CD14-positive monocyte (primary cell): ENCODE results near the gene FGF2. TPM values are rescaled to one million over a fixed set of nuclear protein-coding genes. Genes with fewer than 3 reads are reported as not detected.

Experiments used
- DNase-seq, 3 donors: peaks; one replicate each; pipeline ENCODE4 v3.0.0-alpha.2; 2011 to 2022
- H2AFZ ChIP-seq: 2 replicates; pipeline ENCODE4 v1.6.0; 2012; ENCODE audit warnings: mild to moderate bottlenecking, low read depth, low read length, inconsistent platforms; ENCODE audit not compliant: insufficient read depth, poor library complexity, severe bottlenecking
- H3K27ac ChIP-seq, 2 donors: 1 replicate in 1 of 2; 2 replicates in 1 of 2; pipeline ENCODE4 v1.5.1; 2012 to 2013; ENCODE audit warnings: low read length in 2 of 2, control low read depth in 1 of 2, inconsistent platforms in 1 of 2, low read depth in 1 of 2, mild to moderate bottlenecking in 1 of 2
- H3K27me3 ChIP-seq, 2 donors: one replicate each; pipeline versions ENCODE4 v1.6.0 to v1.6.1; 2011 to 2013; ENCODE audit warnings: low read length in 2 of 2; ENCODE audit not compliant: control insufficient read depth in 2 of 2, insufficient read depth in 2 of 2
- H3K36me3 ChIP-seq, 2 donors: replicated peaks in 1 of 2; 1 replicate in 1 of 2; 2 replicates in 1 of 2; pipeline versions ENCODE4 v1.5.1 to v1.6.1; 2012 to 2013; ENCODE audit warnings: low read length in 2 of 2, control low read depth in 1 of 2, inconsistent platforms in 1 of 2, mild to moderate bottlenecking in 1 of 2; ENCODE audit not compliant: insufficient read depth in 2 of 2, control insufficient read depth in 1 of 2
- H3K4me1 ChIP-seq, 2 donors: 1 replicate in 1 of 2; 2 replicates in 1 of 2; pipeline versions ENCODE4 v1.5.1 to v1.6.1; 2012 to 2013; ENCODE audit warnings: low read length in 2 of 2, control low read depth in 1 of 2, inconsistent platforms in 1 of 2, mild to moderate bottlenecking in 1 of 2, moderate library complexity in 1 of 2; ENCODE audit not compliant: insufficient read depth in 2 of 2, control insufficient read depth in 1 of 2
- H3K4me2 ChIP-seq: replicated peaks from 2 replicates; pipeline ENCODE3; 2012; ENCODE audit warnings: low read length, moderate library complexity, mild to moderate bottlenecking; ENCODE audit not compliant: poor library complexity, severe bottlenecking; ENCODE audit errors: extremely low read depth
- H3K4me3 ChIP-seq, 3 experiments: fragments of 200-600 bp in 1 of 3; sonication (generic) in 1 of 3; replicated peaks in 1 of 3; 1 replicate in 2 of 3; 2 replicates in 1 of 3; pipeline ENCODE4 v1.5.1; 2011 to 2013; ENCODE audit warnings: low read length in 3 of 3, mild to moderate bottlenecking in 3 of 3, control low read depth in 2 of 3, low read depth in 2 of 3, inconsistent platforms in 1 of 3, moderate library complexity in 1 of 3
- H3K79me2 ChIP-seq: 2 replicates; pipeline ENCODE4 v1.6.0; 2012; ENCODE audit warnings: mild to moderate bottlenecking, control low read depth, inconsistent platforms, low read length, moderate library complexity; ENCODE audit not compliant: insufficient read depth
- H3K9ac ChIP-seq: 2 replicates; pipeline ENCODE4 v1.6.0; 2017; ENCODE audit warnings: low read length, mild to moderate bottlenecking; ENCODE audit not compliant: insufficient read depth, poor library complexity, severe bottlenecking
- H3K9me3 ChIP-seq, 2 donors: replicated peaks in 1 of 2; 1 replicate in 1 of 2; 2 replicates in 1 of 2; pipeline versions ENCODE4 v1.5.1 to v1.6.1; 2012 to 2013; ENCODE audit warnings: low read length in 2 of 2, control low read depth in 1 of 2; ENCODE audit not compliant: control insufficient read depth in 1 of 2, insufficient read depth in 1 of 2
- H4K20me1 ChIP-seq: 2 replicates; pipeline ENCODE4 v1.6.0; 2012; ENCODE audit warnings: mild to moderate bottlenecking, low read length, control low read depth, moderate library complexity; ENCODE audit not compliant: insufficient read depth
- H3K27ac Mint-ChIP-seq, 7 donors: one replicate each; pipeline ENCODE4 v1.8.0; 2020; ENCODE audit warnings: mild to moderate bottlenecking in 7 of 7, mixed read lengths in 7 of 7, moderate library complexity in 6 of 7, inconsistent platforms in 2 of 7
- H3K27me3 Mint-ChIP-seq, 3 donors: one replicate each; pipeline ENCODE4 v1.8.0; 2021 to 2022; ENCODE audit warnings: low read depth in 3 of 3, mild to moderate bottlenecking in 3 of 3, mixed read lengths in 3 of 3, moderate library complexity in 3 of 3, inconsistent platforms in 1 of 3
- H3K36me3 Mint-ChIP-seq, 2 donors: one replicate each; pipeline ENCODE4 v1.8.0; 2020; ENCODE audit warnings: mixed read lengths in 2 of 2, inconsistent platforms in 1 of 2, mild to moderate bottlenecking in 1 of 2
- H3K4me1 Mint-ChIP-seq: one replicate; pipeline ENCODE4 v1.8.0; 2020; ENCODE audit warnings: mild to moderate bottlenecking, mixed read lengths
- H3K4me3 Mint-ChIP-seq, 2 donors: one replicate each; pipeline ENCODE4 v1.8.0; 2020; ENCODE audit warnings: mild to moderate bottlenecking in 2 of 2, mixed read lengths in 2 of 2, moderate library complexity in 1 of 2
- H3K9me3 Mint-ChIP-seq, 7 donors: one replicate each; pipeline ENCODE4 v1.8.0; 2020 to 2022; ENCODE audit warnings: mixed read lengths in 7 of 7, mild to moderate bottlenecking in 6 of 7, moderate library complexity in 6 of 7, inconsistent platforms in 2 of 7
- CTCF ChIP-seq: fragments of 200-600 bp; IDR thresholded peaks from one replicate; pipeline ENCODE4 v1.8.0; 2022; ENCODE audit warnings: antibody characterized with exemption, mild to moderate bottlenecking
- WGBS: methylation state at CpG from one replicate; pipeline ENCODE4 v1.1.5; 2013; ENCODE audit warnings: missing lambda C conversion rate; ENCODE audit not compliant: insufficient coverage; 5-methylcytosine and 5-hydroxymethylcytosine counted together
- intact Hi-C, 2 donors: fragments of 100-400 bp; cut with micrococcal nuclease; formaldehyde crosslinking; loops; one replicate each; pipeline versions ENCODE4 v1.15.0 to v1.15.1; 2023
- polyA plus RNA-seq, 3 donors: library from polyadenylated mRNA; depleted of rRNA in 1 of 3; unstranded in 2 of 3; stranded (reverse) in 1 of 3; fragments of 300-500 nt in 2 of 3; fragments of >200 nt in 1 of 3; fragmentation: Illumina TruSeq in 2 of 3; gene quantifications; 1 replicate in 2 of 3; 2 replicates in 1 of 3; pipeline ENCODE4 v1.2.3, GENCODE V29; 2012 to 2021

FGF2 gene
- polyA plus RNA-seq, 3 donors: not detected

GRCh38 chr4:122783301-122784215 is 43.1 kb upstream of the FGF2 start:
- H3K27me3 Mint-ChIP-seq: peaks cover 3 to 5% (median 3%) of the 10 kb centered on the region in 3 donors
- H2AFZ ChIP-seq: peak overlapping the region; percentile 35
- H3K36me3 Mint-ChIP-seq: no peaks in the 10 kb centered on the region
- H3K27me3 ChIP-seq: no peaks in the 10 kb centered on the region
- H3K9ac ChIP-seq: no peak overlapping the region
- no peaks in the 10 kb centered on the region for H4K20me1 ChIP-seq
- H3K36me3 ChIP-seq: no peaks in the 10 kb centered on the region
- H3K27ac Mint-ChIP-seq: no peak overlapping the region
- no peaks in the 10 kb centered on the region for H3K4me1 ChIP-seq
- H3K4me1 Mint-ChIP-seq: no peaks in the 10 kb centered on the region
- peaks cover 2 to 7% (median 4%) of the 10 kb centered on the region in 7 donors for H3K9me3 Mint-ChIP-seq
- no peak overlapping the region for H3K4me2 ChIP-seq
- DNase-seq: no peak
- H3K27ac ChIP-seq: no peak overlapping the region
- TF ChIP-seq CTCF: no peak
- intact Hi-C loops: no loop called here
- H3K79me2 ChIP-seq: no peaks in the 10 kb centered on the region
- H3K9me3 ChIP-seq: no peaks in the 10 kb centered on the region
- no peak overlapping the region for H3K4me3 ChIP-seq
- 0% methylated on average over 1 of the region's 6 CpGs for WGBS
- no peak overlapping the region for H3K4me3 Mint-ChIP-seq

DNA sequence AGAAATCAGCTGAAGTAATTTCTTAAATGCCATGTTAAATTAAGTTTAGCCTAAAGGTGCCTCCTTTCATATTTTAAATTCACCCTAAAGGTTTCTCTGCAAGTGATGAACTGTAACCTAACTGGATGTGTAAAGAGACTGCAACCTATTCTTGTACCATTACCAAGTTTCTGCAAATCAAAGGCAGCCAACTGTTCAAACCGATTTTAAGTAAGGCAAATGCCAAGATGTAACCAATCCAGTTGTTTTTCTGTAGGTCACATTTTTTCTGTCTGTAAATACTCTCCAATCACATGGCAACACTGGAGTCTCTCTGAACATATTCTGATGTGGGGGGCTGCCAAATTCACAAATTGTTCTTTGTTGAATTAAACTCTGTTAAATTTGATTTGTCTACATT is 42.4 kb upstream of the FGF2 start:
- Mint-ChIP-seq H3K36me3 (no peaks in the 10 kb centered on the region), H3K4me1 (no peaks in the 10 kb centered on the region), H3K27me3 (peaks cover 3 to 5% (median 3%) of the 10 kb centered on the region in 3 donors), H3K27ac (no peak overlapping the region), H3K9me3 (peaks cover 2 to 7% (median 3%) of the 10 kb centered on the region in 7 donors), H3K4me3 (no peak overlapping the region)
- no peak overlapping the region for H2AFZ ChIP-seq
- no peaks in the 10 kb centered on the region for H3K36me3 ChIP-seq
- H3K79me2 ChIP-seq: no peaks in the 10 kb centered on the region
- no peaks in the 10 kb centered on the region for H3K27me3 ChIP-seq
- no peak overlapping the region for H3K4me3 ChIP-seq
- H3K27ac ChIP-seq: no peak overlapping the region
- intact Hi-C loops: no loop called here
- H4K20me1 ChIP-seq: no peaks in the 10 kb centered on the region
- TF ChIP-seq CTCF: no peak
- no peaks in the 10 kb centered on the region for H3K4me1 ChIP-seq
- H3K4me2 ChIP-seq: no peak overlapping the region
- H3K9ac ChIP-seq: no peak overlapping the region
- no peaks in the 10 kb centered on the region for H3K9me3 ChIP-seq
- no peak for DNase-seq
- WGBS: 86% methylated on average over 1 of the region's 1 CpG
